PC-9 (cell line): ENCODE data around the gene NYNRIN. TPM values are rescaled to one million over a fixed set of nuclear protein-coding genes. Genes with fewer than 3 reads are reported as not detected.

ENCODE experiments used
- BruUV-seq: library from RNA; stranded (reverse); fragments of 400-500 nt; replicated peaks from 2 replicates; lab custom pipeline; 2021; lab: Mats Ljungman, UMichigan
- CTCF ChIA-PET: fragments of 300-600 bp; sonication (Branson Sonifier 250); formaldehyde crosslinking; loops from one replicate; lab custom pipeline; 2022; ENCODE audit warnings: antibody characterized with exemption; lab: Charles Lee
- POLR2A ChIA-PET: fragments of 300-600 bp; sonication (Branson Sonifier 250); formaldehyde crosslinking; loops from one replicate; lab custom pipeline; 2022; ENCODE audit warnings: antibody characterized with exemption; ENCODE audit not compliant: unreplicated experiment; lab: Charles Lee
- DNase-seq, 2 experiments: peaks; one replicate each; pipeline versions ENCODE4 v3.0.0 to v3.0.0-alpha.2; 2015 to 2022; ENCODE audit warnings: mixed read lengths in 1 of 2
- H2AFZ ChIP-seq: fragments of 200-600 bp; sonication (generic); 2 replicates; pipeline ENCODE4 v1.8.1; 2017; ENCODE audit warnings: antibody characterized with exemption
- H3F3A ChIP-seq: fragments of 200-600 bp; sonication (generic); 2 replicates; pipeline ENCODE4 v1.8.1; 2017; ENCODE audit warnings: antibody characterized with exemption, mild to moderate bottlenecking, low read depth; ENCODE audit not compliant: insufficient read depth
- H3K27ac ChIP-seq: fragments of 200-600 bp; sonication (generic); 2 replicates; pipeline ENCODE4 v1.6.1; 2016; ENCODE audit warnings: mixed run types
- H3K27me3 ChIP-seq: fragments of 200-600 bp; sonication (generic); 2 replicates; pipeline ENCODE4 v1.6.1; 2016; ENCODE audit warnings: low read depth, mixed run types; ENCODE audit not compliant: insufficient read depth
- H3K36me3 ChIP-seq: fragments of 200-600 bp; sonication (generic); 2 replicates; pipeline ENCODE4 v1.6.1; 2016; ENCODE audit warnings: low read depth, mixed run types
- H3K4me1 ChIP-seq: fragments of 200-600 bp; sonication (generic); replicated peaks from 2 replicates; pipeline ENCODE4 v1.6.1; 2016; ENCODE audit warnings: mixed run types; ENCODE audit not compliant: insufficient read depth
- H3K4me2 ChIP-seq: fragments of 200-600 bp; sonication (generic); 2 replicates; pipeline ENCODE4 v1.6.1; 2017; ENCODE audit warnings: mixed run types
- H3K4me3 ChIP-seq: fragments of 200-600 bp; sonication (generic); 2 replicates; pipeline ENCODE4 v1.6.1; 2016; ENCODE audit warnings: mixed run types
- H3K79me2 ChIP-seq: fragments of 200-600 bp; sonication (generic); 2 replicates; pipeline ENCODE4 v1.6.1; 2017; ENCODE audit warnings: low read depth, mixed run types
- H3K9me2 ChIP-seq: fragments of 200-600 bp; sonication (generic); 2 replicates; pipeline ENCODE4 v1.8.1; 2017; ENCODE audit warnings: mild to moderate bottlenecking; ENCODE audit not compliant: insufficient read depth
- H3K9me3 ChIP-seq: fragments of 200-600 bp; sonication (generic); 2 replicates; pipeline ENCODE4 v1.8.1; 2016; ENCODE audit warnings: low read depth; ENCODE audit not compliant: insufficient read depth
- H4K20me1 ChIP-seq: fragments of 200-600 bp; sonication (generic); 2 replicates; pipeline ENCODE4 v1.8.1; 2017; ENCODE audit not compliant: insufficient read depth
- EZH2 ChIP-seq: fragments of 200-600 bp; sonication (generic); IDR thresholded peaks from 2 replicates; pipeline ENCODE4 v1.8.0; 2017; ENCODE audit warnings: antibody characterized with exemption, low read depth
- intact Hi-C: fragments of 100-400 bp; cut with micrococcal nuclease; formaldehyde crosslinking; loops from one replicate; pipeline ENCODE4 v1.10.0; 2022; ENCODE audit not compliant: unreplicated experiment
- total RNA-seq: library from RNA; stranded (reverse); gene quantifications from 2 replicates; pipeline ENCODE4 v1.2.3, GENCODE V29; 2021
- TF ChIP-seq, protein P1 (sequence below): fragments of 200-600 bp; sonication (generic); conservative IDR thresholded peaks from 2 replicates; pipeline ENCODE4 v1.6.1; 2017; ENCODE audit warnings: mixed run types, antibody characterized with exemption, mild to moderate bottlenecking, moderate library complexity

Gene NYNRIN
- total RNA-seq, 1 experiment from 2014 or later = 17.7 TPM

DNA sequence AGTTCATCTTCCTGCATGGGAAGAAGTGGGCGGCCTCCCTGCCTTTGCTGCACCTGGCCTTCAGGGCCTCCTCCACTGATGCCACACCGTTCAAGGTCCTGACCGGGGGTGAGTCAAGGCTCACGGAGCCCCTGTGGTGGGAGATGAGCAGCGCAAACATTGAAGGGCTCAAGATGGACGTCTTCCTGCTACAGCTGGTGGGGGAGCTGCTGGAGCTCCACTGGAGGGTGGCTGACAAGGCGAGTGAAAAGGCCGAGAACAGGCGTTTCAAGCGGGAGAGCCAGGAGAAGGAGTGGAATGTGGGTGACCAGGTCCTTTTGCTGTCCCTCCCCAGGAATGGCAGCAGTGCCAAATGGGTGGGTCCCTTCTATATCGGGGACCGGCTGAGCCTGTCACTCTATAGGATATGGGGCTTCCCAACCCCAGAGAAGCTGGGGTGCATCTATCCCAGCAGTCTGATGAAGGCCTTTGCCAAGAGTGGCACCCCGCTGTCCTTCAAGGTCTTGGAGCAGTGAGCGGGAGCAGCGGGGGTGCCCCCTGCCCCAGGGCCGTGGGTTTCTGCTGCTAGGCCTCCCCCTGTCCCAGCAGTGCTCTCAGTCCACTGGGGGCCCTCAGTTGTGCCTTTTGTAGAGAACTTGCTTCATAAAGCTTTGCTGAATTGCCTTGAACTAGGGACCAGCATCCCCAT lies 18.3 kb downstream of the NYNRIN start:
- POLR2A ChIA-PET = no interaction called here
- BruUV-seq = no TSS peak
- CTCF ChIA-PET = interaction anchor here (0.6 kb wide), 1 partner anchor 935 kb away, joined by 6 read pairs; no protein-coding TSS in a partner anchor

DNA sequence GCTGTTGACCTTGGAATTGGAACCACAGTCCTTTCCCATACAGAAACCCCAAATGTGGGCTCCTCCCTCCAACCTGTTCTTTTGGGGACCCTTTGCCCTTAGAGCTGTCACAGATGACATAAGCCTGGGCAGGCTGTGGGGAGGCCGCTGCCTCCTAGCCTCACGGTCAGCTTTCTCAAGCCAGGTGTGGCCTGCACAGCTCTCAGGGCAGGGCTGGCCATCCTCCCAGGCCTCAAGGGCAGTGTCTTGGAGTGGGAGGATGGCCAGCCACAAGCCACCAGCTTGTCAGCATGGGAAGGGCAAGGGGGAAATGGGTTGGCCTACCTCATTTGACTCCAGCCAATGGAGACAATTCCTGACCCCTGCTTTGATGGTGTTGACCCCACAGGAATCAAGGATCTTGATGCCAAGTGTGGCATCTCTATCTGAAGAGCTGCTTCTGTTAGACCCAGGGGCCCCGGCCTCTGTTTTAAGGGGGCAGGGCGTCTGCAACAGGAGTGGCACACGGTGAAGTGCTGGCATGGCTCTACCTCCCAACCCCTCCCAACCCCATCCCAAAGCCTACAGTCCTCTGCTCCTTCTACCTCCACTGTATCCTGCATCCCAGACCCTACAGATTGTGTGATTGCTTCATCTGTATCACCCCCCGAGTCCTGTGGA lies 19.2 kb downstream of the NYNRIN start:
- no peaks in the 10 kb centered on the region for H3K36me3 ChIP-seq
- intact Hi-C loops = no loop called here
- H3K4me1 ChIP-seq = no peaks in the 10 kb centered on the region; the same call in 1 of the 2 replicates
- ChIA-PET POLR2A (no interaction called here), CTCF (interaction anchor here (0.6 to 1.3 kb wide), 2 partner anchors 14 to 934 kb away, joined by 3 to 6 read pairs; no protein-coding TSS in a partner anchor)
- no peaks in the 10 kb centered on the region for H3K9me2 ChIP-seq
- no peaks in the 10 kb centered on the region for H3K9me3 ChIP-seq
- H2AFZ ChIP-seq = no peak overlapping the region
- TF ChIP-seq, protein P1, sequence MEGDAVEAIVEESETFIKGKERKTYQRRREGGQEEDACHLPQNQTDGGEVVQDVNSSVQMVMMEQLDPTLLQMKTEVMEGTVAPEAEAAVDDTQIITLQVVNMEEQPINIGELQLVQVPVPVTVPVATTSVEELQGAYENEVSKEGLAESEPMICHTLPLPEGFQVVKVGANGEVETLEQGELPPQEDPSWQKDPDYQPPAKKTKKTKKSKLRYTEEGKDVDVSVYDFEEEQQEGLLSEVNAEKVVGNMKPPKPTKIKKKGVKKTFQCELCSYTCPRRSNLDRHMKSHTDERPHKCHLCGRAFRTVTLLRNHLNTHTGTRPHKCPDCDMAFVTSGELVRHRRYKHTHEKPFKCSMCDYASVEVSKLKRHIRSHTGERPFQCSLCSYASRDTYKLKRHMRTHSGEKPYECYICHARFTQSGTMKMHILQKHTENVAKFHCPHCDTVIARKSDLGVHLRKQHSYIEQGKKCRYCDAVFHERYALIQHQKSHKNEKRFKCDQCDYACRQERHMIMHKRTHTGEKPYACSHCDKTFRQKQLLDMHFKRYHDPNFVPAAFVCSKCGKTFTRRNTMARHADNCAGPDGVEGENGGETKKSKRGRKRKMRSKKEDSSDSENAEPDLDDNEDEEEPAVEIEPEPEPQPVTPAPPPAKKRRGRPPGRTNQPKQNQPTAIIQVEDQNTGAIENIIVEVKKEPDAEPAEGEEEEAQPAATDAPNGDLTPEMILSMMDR = no peak
- no peak for TF ChIP-seq EZH2
- no peaks in the 10 kb centered on the region for H3F3A ChIP-seq
- no peaks in the 10 kb centered on the region for H3K79me2 ChIP-seq
- no peak overlapping the region for H3K4me2 ChIP-seq
- H3K27ac ChIP-seq = no peak overlapping the region
- no peaks in the 10 kb centered on the region for H3K27me3 ChIP-seq
- no peak for DNase-seq
- BruUV-seq = no TSS peak
- H4K20me1 ChIP-seq = no peaks in the 10 kb centered on the region
- H3K4me3 ChIP-seq = no peak overlapping the region

More for the DNA sequence above, 18.3 kb downstream of the NYNRIN start:
- H3K79me2 ChIP-seq = no peaks in the 10 kb centered on the region
- no peak overlapping the region for H3K27ac ChIP-seq
- H3K4me3 ChIP-seq = no peak overlapping the region
- H3K27me3 ChIP-seq = no peaks in the 10 kb centered on the region
- TF ChIP-seq, protein P1 = no peak
- no peak for TF ChIP-seq EZH2
- H3K36me3 ChIP-seq = no peaks in the 10 kb centered on the region
- no peak for DNase-seq
- no peaks in the 10 kb centered on the region for H4K20me1 ChIP-seq
- no peaks in the 10 kb centered on the region for H3K9me3 ChIP-seq
- no peak overlapping the region for H3K4me2 ChIP-seq
- no peaks in the 10 kb centered on the region for H3F3A ChIP-seq
- no peak overlapping the region for H2AFZ ChIP-seq
- H3K9me2 ChIP-seq = no peaks in the 10 kb centered on the region
- no peaks in the 10 kb centered on the region for H3K4me1 ChIP-seq
- intact Hi-C loops = no loop called here

DNA sequence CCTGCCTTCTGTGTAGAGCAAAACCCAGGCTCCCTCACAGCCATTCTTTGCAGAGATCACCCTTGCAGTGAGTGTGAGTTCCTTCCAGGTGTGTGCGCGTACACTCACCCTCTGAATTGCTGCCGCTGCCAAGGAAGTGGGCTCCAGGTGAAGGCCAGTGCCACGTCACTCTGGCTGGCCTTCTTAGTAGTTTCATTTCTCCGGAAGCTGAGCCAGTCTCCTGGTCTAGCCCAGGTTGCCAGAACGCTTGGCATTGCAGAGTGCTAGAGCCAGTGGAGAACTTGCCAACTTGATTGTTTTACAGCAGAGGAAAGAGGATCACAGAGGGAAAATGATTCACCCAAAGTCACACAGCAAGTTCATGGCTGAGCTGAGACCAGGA lies 19.7 kb downstream of the NYNRIN start:
- Histone ChIP-seq H2AFZ (no peak overlapping the region), H3K4me1 (no peaks in the 10 kb centered on the region; the same call in 1 of the 2 replicates), H3K79me2 (no peaks in the 10 kb centered on the region), H3K9me2 (no peaks in the 10 kb centered on the region), H4K20me1 (no peaks in the 10 kb centered on the region), H3F3A (no peaks in the 10 kb centered on the region), H3K4me3 (no peak overlapping the region), H3K36me3 (no peaks in the 10 kb centered on the region), H3K9me3 (no peaks in the 10 kb centered on the region), H3K4me2 (no peak overlapping the region), H3K27ac (no peak overlapping the region), H3K27me3 (no peaks in the 10 kb centered on the region)
- intact Hi-C loops = no loop called here
- DNase-seq = peak; percentile 37 to 60
- no TSS peak for BruUV-seq
- TF ChIP-seq, protein P1 = no peak
- no peak for TF ChIP-seq EZH2
- POLR2A ChIA-PET = no interaction called here
- CTCF ChIA-PET = interaction anchor here (0.6 to 1.3 kb wide), 2 partner anchors 13 to 1306 kb away, joined by 3 to 18 read pairs; no protein-coding TSS in a partner anchor
